ENCODE data around the gene SIRT1. TPM values are rescaled to one million over a fixed set of nuclear protein-coding genes. Genes with fewer than 3 reads are reported as not detected.

The SIRT1 gene
- total RNA-seq, 3 donors from 2014 or later = 15.2 to 42.2 (median 23.1) TPM

- no peak for DNase-seq
- H3K4me1 ChIP-seq (ENCODE audit: low read depth) = no peaks in the 10 kb centered on the region
- intact Hi-C loops (cut with DNase I, micrococcal nuclease) = no loop called here
- ATAC-seq = no peak
- H3K36me3 ChIP-seq (ENCODE audit: low read depth) = no peaks in the 10 kb centered on the region
- no peak overlapping the region for H3K4me3 ChIP-seq
- TF ChIP-seq, protein P1, sequence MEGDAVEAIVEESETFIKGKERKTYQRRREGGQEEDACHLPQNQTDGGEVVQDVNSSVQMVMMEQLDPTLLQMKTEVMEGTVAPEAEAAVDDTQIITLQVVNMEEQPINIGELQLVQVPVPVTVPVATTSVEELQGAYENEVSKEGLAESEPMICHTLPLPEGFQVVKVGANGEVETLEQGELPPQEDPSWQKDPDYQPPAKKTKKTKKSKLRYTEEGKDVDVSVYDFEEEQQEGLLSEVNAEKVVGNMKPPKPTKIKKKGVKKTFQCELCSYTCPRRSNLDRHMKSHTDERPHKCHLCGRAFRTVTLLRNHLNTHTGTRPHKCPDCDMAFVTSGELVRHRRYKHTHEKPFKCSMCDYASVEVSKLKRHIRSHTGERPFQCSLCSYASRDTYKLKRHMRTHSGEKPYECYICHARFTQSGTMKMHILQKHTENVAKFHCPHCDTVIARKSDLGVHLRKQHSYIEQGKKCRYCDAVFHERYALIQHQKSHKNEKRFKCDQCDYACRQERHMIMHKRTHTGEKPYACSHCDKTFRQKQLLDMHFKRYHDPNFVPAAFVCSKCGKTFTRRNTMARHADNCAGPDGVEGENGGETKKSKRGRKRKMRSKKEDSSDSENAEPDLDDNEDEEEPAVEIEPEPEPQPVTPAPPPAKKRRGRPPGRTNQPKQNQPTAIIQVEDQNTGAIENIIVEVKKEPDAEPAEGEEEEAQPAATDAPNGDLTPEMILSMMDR (IDR thresholded peaks at IDR 0.05) = no peak
- no peaks in the 10 kb centered on the region for H3K9me3 ChIP-seq
Measured at GRCh38 chr10:67926951-67927350, 42.5 kb downstream of the SIRT1 start.

DNA sequence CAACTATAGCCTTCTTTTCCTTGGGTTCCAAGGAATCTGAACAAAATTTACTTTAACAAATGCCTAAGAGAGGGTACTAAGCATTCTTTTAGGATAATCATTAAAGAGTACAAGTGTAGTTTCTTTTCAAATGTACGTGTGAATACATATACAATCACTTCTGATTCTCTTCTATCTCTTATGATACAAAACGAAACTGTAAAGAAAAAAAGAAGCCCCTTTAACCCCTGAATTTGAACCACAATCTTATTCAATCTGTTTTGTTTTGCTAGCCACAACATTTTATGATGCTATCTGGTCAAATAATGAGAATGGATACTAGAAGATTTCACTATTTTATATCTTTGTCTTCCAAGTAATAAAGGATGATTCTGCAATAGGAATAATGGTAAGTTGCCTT, 48.7 kb downstream of the SIRT1 start:
- DNase-seq (no peak), ATAC-seq (no peak)
- Histone ChIP-seq H3K36me3 (ENCODE audit: low read depth) (no peaks in the 10 kb centered on the region), H3K4me3 (no peak overlapping the region), H3K4me1 (ENCODE audit: low read depth) (no peaks in the 10 kb centered on the region), H3K9me3 (no peaks in the 10 kb centered on the region)
- intact Hi-C loops (cut with DNase I, micrococcal nuclease) = no loop called here
- TF ChIP-seq, protein P1 (IDR thresholded peaks at IDR 0.05) = no peak

GRCh38 chr10:67934336-67934735, 49.9 kb downstream of the SIRT1 start:
- no peaks in the 10 kb centered on the region for H3K36me3 ChIP-seq (ENCODE audit: low read depth)
- DNase-seq (no peak), ATAC-seq (no peak)
- H3K9me3 ChIP-seq = no peaks in the 10 kb centered on the region
- intact Hi-C loops (cut with DNase I, micrococcal nuclease) = no loop called here
- H3K4me3 ChIP-seq = no peak overlapping the region
- TF ChIP-seq, protein P1 (IDR thresholded peaks at IDR 0.05) = no peak
- H3K4me1 ChIP-seq (ENCODE audit: low read depth) = no peaks in the 10 kb centered on the region

DNA sequence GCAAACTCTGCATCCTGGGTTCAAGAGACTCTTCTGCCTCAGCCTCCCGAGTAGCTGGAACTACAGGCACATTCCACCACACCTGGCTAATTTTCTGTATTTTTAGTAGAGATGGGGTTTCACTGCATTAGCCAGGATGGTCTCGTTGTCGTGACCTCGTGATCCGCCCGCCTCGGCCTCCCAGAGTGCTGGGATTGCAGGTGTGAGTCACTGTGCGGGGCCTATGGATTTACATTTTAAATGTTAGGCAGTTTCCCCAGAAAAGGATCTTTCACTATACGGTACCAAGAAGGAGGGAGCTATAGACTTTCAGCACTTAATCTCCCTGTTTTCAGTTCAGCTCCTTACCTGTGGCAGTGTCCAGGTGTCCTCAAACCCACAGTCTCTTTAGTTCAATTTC, 50.8 kb downstream of the SIRT1 start:
- H3K36me3 ChIP-seq (ENCODE audit: low read depth) = no peaks in the 10 kb centered on the region
- intact Hi-C loops (cut with DNase I, micrococcal nuclease) = no loop called here

GRCh38 chr10:67936416-67936815, 52.0 kb downstream of the SIRT1 start:
- no peaks in the 10 kb centered on the region for H3K9me3 ChIP-seq
- TF ChIP-seq, protein P1 (IDR thresholded peaks at IDR 0.05) = no peak
- intact Hi-C loops (cut with DNase I, micrococcal nuclease) = no loop called here
- H3K4me3 ChIP-seq = no peak overlapping the region
- ATAC-seq (no peak), DNase-seq (no peak)
- no peaks in the 10 kb centered on the region for H3K36me3 ChIP-seq (ENCODE audit: low read depth)
- H3K4me1 ChIP-seq (ENCODE audit: low read depth) = no peaks in the 10 kb centered on the region

More for the DNA sequence above, 50.8 kb downstream of the SIRT1 start:
- H3K9me3 ChIP-seq = no peaks in the 10 kb centered on the region
- TF ChIP-seq, protein P1 (IDR thresholded peaks at IDR 0.05) = no peak
- no peaks in the 10 kb centered on the region for H3K4me1 ChIP-seq (ENCODE audit: low read depth)
- DNase-seq (no peak), ATAC-seq (no peak)
- H3K4me3 ChIP-seq = no peak overlapping the region

DNA sequence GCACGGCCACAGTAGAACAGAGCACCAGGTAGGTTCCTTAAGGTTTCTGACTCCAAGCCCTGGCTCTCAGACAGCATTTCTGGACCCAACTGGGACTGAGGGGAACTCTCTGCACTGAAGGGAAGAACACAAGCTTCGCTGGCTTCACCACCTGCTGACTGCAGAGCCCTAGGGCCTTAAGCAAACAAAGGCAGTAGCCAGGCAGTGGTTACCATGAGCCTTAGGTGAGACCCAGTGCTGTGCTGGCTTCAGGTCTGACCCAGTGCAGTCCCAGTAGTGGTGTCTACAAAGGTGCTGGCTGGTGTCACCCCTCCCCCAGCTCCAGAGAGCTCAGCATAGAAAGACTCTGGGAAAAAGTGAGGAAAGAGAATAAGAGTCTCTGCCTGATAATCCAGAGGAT, 59.5 kb downstream of the SIRT1 start:
- no peaks in the 10 kb centered on the region for H3K4me1 ChIP-seq (ENCODE audit: low read depth)
- intact Hi-C loops (cut with DNase I, micrococcal nuclease) = no loop called here
- H3K4me3 ChIP-seq = no peak overlapping the region
- no peaks in the 10 kb centered on the region for H3K9me3 ChIP-seq
- TF ChIP-seq, protein P1 (IDR thresholded peaks at IDR 0.05) = no peak
- DNase-seq (no peak), ATAC-seq (no peak)
- no peaks in the 10 kb centered on the region for H3K36me3 ChIP-seq (ENCODE audit: low read depth)
